ENCODE measurements around the gene PLP2. TPM values are rescaled to one million over a fixed set of nuclear protein-coding genes. Genes with fewer than 3 reads are reported as not detected.
"Not testable (repeated sequence)": the region's sequence is repeated elsewhere in the genome, so short reads cannot be mapped to it uniquely, and the experiment has no call there.

PLP2 gene, protein sequence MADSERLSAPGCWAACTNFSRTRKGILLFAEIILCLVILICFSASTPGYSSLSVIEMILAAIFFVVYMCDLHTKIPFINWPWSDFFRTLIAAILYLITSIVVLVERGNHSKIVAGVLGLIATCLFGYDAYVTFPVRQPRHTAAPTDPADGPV
- total RNA-seq = 74.3 TPM
- long read RNA-seq, transcript PLP2-202 (5 exons, 1,079 nt) = major isoform, 14 of 19 reads
- long read RNA-seq, partial matches to known transcripts = 1 of 19 reads
- long read RNA-seq, other reads (novel, unspliced or antisense) = 4 of 19 reads

DNA sequence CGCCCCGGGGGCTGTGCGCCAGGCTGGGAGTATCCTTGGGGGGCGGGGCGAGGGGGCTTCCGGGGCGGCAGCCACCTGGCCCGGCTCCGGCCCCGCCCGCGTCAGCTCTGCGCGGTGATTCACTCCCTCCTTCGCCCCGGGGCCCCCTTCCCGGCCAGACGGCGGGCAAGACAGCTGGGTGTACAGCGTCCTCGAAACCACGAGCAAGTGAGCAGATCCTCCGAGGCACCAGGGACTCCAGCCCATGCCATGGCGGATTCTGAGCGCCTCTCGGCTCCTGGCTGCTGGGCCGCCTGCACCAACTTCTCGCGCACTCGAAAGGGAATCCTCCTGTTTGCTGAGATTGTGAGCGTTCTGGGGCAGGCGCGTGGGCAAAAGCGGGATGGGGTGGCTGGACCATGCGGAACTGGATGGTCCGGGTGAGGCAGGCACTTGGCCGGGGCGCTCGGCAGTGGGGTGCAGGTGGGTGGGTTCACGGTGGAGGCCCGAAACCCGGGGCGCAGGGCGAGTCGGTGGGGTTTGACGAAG lies at the start of gene PLP2:
TSS of gene PLP2 (plus strand) at position 147 of the 528 bp plus-strand sequence. CDS start at position 250, 103 bp downstream.
- DNase-seq (ENCODE audit: low spot score) = no peak

DNA sequence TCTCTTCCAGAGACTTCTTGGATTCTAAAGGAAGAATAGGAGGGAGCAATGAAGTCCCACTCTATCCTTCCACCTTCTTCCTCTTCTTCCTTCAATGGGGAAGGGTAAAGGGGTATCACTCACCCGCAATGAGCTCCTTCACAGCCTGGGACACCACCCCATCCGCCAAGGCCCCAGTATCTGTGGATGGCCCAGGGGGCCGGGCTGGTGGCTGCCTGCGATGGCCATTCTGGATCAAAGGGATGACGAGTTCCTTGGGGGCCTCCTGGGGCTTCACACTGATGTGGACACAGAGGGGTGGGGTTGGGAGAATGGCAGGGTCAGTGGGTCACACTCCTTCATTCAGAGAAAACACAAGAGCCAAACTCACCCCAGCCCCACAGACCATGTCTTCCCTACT lies 49.2 kb upstream of the PLP2 start:
- no peak for DNase-seq (ENCODE audit: low spot score)

DNA sequence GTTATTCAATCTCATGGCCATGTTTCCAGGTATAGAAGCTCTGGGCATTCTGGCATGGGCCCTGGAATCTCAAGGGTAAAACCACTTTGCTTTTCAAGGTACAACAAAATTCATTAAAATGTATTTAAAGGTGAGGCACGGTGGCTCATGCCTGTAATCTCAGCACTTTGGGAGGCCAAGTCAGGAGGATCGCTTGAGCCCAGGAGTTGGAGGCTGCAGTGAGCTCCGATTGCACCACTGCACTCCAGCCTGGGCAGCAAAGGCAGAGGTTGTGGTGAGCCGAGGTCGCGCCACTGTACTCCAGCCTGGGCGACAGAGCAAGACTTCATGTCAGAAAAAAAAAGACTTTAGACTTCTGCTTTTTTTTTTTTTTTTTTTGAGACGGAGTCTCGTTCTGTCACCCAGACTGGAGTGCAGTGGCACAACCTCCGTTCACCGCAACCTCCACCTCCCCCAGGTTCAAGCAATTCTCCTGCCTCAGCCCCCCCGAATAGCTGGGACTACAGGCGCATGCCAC lies 43.9 kb upstream of the PLP2 start:
- DNase-seq (ENCODE audit: low spot score) = not testable (repeated sequence)

DNA sequence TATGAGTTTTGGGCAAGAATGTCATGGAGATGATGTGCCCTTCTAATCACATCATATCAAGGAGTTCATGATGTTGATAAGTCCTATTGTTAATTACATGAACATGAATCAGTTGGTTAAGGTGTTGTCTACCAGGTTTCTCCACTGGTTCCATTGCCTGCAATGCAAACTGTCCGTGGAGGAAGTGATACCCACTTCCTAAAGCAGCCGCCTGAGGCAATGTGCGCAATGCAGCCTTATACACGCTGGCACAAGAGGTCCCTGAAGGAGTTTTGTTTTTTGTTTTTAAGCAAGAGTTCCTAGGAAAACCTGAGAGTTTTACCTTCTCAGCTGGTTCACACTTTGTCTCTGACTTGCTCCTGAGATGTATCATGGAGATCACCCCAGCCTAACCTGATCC lies 42.3 kb upstream of the PLP2 start:
- no peak for DNase-seq (ENCODE audit: low spot score)

DNA sequence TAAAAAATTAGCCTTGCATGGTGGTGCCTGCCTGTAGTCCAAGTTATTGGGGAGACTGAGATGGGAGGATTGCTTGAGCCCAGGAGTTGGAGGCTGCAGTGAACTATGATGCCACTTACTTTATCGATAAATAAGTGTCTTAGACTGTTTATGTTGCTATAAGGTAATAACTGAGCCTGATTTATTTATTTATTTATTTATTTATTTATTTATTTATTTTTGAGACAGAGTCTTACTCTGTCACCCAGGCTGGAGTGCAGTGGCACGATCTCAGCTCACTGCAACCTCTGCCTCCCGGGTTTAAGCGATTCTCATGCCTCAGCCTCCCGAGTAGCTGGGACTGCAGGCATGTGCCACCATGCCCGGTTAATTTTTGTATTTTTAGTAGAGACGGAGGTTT lies 39.4 kb upstream of the PLP2 start:
- not testable (repeated sequence) for DNase-seq (ENCODE audit: low spot score)

DNA sequence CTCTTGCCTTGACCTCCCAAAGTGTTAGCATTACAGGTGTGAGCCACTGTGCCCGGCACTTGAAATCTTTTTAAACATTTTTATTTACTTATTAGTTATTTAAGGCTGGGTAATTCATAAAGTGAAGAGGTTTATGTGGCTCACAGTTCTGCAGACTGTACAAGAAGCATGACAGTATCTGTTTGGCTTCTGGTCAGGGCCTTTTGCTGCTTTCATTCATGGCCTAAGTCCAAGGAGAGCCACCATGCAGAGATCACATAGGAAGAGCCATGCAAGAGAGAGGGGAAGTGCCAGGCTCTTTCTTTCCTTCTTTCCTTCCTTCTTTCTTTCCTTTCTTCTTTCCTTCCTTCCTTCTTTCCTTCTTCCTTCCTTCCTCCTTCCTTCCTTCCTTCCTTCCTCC lies 37.9 kb upstream of the PLP2 start:
- DNase-seq (ENCODE audit: low spot score) = no peak

DNA sequence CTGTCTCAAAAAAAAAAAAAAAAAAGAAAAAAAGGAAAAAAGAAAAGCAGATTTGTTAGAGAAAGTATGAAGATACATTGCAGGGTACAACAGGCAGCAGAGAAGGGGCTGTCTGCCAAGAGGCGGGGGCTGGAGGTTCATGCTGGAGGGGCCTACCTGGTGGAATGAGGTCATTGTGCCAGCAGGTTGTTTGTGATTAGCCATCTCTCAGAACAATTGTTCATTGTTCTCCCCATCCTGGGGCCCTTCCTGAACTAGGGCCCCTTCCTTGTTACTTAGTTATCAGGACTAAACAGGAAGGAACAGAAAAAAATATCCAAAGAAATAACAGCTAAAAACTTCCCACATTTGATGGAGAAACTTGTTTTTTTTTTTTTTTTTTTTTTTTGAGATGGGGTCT lies 34.2 kb upstream of the PLP2 start:
- no peak for DNase-seq (ENCODE audit: low spot score)

DNA sequence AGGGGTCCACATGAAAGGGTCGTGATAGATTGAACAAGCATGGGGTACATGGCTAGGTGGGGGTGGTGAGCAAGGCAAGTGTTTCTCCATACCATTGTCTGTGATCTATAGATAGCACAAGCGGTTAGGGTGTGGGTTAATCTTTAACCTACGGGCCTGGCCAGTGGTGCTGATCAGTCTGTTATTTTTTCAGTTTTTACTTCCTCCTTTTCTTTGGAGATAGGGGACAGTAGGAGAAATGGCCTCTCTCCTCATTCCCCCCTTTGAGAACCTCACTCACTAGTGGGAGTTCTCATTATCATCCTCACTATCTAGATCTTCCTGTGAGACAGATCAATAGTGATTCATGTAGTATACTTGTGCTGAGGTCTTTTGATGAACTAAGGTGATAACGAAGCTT lies 32.0 kb upstream of the PLP2 start:
- no peak for DNase-seq (ENCODE audit: low spot score)

DNA sequence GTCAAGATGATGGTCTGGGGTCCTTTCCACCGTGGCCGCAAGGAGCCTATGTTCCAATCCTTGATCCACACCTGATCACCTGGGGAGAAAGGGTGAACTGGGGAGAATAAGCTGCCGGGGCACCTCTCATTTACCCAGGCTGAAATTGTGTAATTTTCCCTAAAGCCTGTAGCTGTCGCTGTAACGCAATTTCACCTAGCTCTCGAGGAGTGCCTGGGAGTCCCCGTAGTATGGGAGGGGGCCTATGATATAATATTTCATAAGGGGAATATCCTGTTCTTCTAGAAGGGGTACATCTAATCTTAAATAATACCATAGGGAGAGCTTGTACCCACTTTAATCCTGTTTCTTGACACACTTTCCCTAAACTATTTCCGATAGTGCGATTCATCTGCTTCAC lies 29.4 kb upstream of the PLP2 start:
- not testable (repeated sequence) for DNase-seq (ENCODE audit: low spot score)

DNA sequence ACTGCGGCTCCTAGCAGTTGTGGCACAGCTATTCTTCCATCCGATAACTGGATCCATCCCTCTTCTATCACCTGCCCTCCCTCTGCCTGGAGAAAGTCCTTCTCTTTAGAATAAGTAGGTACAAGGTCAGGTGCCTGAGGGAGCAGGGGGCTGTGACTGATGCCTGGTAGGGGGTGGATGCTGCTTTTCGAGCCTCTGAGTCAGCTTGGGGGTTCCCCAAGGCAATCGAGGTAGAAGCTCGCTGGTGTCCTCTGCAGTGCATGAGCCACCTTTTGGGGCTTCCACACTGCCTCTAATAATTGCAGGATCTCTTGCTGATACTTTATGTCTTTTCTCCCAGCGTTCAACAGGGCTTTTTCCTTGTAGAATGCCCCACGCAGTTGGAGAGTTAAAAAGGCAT lies 28.5 kb upstream of the PLP2 start:
- DNase-seq (ENCODE audit: low spot score) = not testable (repeated sequence)

DNA sequence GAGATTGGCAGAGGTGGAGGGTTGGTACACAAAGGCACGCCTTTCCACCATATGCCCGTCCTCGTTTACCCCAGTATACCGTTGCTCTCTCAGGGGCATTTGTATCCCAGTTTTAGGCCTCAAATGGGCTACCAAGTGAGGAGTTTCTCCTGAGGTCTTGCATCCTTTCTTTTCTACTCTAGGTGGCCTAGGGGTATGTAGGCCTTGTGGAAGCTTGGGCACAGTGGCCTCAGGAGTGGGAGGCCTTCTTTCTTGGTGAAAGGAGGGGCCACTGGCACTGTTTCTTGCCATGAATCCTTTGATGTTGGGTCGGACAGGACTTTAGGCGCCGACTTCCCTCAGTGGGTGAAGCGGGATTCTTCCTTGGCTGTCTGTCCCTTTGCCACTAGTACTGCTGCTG lies 24.4 kb upstream of the PLP2 start:
- no peak for DNase-seq (ENCODE audit: low spot score)

DNA sequence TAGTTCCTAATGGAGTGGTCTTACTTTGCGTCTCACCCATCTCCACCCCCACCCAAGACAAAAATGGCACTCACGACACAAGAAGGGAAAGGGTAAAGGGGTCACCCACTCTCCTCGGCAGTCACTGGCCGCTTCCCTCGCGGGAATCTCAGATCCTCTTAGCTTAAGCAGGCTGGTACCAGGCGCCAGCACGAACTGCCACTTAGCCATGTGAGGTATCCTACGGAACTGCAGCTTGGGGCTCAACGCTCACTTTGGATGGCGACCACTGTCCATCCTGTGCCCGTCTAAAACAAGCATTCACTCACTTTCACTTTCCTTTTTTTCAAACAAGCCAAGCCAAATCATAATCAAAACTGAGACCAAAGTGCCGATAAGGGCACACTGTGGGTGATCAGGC lies 23.8 kb upstream of the PLP2 start:
- no peak for DNase-seq (ENCODE audit: low spot score)

DNA sequence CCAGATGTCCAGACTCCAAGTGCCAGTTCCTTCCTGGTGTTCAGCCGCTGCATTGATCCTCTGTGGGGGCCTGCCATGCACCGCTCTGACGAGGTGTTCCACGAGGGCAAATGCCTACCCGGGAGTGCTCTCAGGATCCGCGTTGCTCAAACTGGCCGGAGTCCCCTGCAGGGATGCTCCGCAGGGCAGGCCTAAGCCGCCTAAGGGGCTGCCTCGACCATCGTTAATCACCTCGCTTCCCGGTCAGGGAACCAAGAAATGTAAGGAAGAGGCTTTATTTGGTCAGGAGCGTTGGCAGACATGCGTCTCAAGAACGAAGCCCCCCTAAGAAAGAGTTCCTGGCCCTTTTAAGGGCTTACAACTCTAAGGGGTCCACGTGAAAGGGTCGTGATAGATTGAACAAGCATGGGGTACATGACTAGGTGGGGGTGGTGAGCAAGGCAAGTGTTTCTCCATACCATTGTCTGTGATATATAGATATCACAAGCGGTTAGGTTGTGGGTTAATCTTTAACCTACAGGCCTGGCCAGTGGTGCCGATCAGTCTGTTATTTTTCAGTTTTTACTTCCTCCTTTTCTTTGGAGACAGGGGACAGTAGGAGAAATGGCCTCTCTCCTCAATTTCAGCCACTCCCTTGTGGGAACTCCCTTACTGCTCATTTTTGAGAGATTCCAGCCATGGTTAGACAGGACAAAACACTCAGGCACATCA lies 23.2 kb upstream of the PLP2 start:
- not testable (repeated sequence) for DNase-seq (ENCODE audit: low spot score)

DNA sequence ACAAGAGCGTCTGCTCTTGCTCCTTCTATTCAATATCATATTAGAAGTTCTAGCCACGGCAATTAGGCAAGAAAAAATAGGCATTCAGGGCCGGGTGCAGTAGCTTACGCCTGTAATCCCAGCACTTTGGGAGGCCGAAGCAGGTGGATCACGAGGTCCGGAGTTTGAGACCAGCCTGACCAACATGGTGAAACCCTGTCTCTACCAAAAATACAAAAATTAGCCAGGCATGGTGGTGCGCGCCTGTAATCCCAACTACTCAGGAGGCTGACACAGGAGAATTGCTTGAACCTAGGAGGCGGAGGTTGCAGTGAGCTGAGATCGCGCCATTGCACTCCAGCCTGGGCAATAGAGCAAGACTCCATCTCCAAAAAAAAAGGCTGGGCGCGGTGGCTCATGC lies 22.4 kb upstream of the PLP2 start:
- DNase-seq (ENCODE audit: low spot score) = not testable (repeated sequence)

DNA sequence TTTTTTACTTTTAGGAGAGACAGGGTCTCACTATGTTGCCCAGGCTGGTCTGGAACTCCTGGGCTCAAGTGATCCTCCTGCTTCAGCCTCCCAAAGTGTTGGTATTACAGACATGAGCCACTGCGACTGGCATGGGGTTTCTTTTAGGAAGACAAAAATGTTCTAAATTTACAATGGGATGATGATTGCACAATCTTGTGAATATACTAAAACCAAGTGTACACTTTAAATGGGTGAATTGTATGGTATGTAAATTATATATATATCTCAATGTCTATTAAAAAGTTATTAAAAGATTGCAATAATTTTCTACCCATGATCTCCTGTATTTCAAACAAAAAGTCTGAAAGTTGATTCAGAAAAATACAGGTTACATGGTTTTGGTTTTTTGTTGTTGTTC lies 18.2 kb upstream of the PLP2 start:
- no peak for DNase-seq (ENCODE audit: low spot score)

DNA sequence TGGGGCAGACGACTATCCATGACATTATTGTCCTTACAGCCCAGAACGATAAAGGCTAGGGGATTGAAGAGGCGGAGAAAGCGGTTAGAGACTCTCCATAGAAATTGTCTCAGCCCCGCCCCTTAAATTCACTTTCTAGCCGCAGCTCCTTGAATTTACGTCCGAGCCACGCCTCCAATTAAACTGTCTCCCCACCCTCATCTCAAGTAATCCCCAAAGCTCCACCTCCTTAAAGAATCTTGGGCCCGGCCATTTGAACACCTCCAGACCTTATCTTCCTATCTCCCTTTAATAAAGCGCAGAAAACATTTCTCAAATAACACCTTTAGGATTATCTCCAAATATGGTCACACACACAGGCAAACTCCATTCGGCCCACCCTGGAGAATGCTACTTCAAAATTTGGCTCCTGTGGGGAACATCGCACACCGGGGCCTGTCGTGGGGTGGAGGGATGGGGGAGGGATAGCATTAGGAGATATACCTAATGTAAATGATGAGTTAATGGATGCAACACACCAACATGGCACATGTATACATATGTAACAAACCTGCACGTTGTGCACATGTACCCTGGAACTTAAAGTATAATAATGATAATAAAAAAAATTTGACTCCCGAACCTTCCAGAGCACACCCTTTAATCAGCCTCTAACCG lies 16.3 kb upstream of the PLP2 start:
- DNase-seq (ENCODE audit: low spot score) = no peak

DNA sequence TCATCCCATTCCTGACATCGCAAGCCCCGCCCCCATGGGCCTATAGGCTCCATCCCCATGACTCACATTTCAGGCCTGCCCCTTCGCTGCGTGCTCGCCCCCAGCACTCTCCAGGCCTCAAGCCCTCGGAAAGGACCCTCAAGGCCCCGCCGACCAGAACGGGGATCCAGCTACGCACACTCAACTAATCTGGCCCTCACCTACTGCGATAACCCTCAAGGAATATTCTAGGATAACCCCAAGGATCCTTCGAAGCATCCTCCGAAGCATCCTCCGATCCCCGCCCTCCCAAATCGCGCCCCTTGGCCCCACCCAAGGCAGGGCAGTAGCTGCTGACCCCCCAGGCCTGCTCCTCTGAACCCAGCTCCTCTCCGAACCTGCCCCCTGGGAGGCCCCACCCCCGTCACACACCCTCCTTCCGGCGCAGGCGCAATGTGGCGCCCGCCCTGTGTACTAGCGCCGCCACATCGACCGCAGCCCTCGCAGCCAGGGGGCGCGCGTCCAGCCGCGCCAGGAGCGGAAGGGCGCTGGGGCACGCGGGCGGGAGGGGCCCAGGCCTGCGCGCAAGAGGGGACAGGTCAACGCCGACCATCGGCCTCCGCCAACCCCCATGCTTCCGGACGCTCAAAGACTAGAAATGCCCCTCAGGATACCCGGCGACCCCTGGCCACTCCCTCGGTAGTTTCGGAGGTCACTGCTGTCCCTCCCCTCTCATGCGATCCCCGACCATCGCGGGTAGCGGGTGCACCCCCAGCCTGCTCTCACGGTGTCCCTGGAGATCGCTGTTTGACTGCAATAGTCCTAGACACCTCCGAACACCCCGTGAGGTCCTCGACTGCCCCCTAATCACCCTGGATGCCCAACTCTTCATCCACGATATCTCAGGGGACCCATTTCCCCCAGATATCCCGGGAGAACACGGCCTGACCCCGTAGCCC lies 15.5 kb upstream of the PLP2 start:
- DNase-seq (ENCODE audit: low spot score) = peak; percentile 96

DNA sequence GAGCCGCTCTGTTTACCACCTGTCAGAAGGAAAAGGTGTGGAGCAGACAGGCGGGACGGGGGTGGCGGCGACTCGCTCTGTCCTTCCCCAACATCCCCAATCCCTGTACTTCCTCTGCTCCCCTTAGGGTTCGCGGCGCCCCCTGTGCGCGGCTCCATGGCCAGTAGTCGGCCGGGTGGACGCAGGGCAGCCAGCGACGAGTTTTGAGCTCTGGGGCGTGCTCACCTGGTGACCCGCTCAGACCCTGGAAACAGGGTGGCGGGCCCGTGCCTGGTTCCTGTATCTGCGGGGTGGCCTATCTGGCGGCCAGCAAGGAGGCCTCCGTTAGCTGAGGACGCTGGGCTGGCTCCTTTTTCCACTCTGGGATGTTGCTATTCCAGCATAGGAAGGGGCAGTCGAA lies 14.5 kb upstream of the PLP2 start:
- no peak for DNase-seq (ENCODE audit: low spot score)

DNA sequence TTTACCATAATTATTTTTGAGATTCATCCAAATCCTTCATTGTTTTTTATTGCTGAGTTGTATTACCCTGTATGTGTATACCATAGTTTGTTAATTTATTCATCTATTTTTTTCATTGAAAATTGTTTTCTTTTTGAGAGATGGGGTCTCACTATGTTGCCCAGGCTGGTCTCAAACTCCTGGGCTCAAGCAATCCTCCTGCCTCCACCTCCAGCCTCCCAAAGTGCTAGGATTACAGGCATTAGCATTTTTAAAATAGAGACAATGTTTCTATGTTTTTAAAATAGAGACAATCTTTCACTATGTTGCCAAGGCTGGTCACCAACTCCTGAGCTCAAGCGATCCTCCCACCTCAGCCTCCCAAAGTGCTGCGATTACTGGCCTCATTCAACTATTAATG lies 10.8 kb upstream of the PLP2 start:
- no peak for DNase-seq (ENCODE audit: low spot score)

DNA sequence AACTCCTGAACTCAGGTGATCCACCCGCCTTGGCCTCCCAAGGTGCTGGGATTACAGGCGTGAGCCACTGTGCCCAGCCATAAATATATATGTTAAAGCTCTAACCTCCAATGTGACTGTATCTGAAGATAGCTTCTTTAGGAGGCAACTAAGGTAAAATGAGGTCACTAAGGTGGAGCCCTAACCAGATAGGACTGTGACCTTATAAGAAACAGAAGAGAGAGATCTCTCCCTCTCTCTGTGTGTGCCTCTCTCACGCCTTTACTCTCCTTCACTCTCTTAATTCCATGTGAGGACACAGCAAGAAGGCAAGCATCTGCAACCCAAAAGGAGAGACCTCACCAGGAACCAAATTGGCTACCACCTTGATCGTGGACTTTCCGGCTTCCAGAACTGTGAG lies 10.1 kb upstream of the PLP2 start:
- DNase-seq (ENCODE audit: low spot score) = no peak

DNA sequence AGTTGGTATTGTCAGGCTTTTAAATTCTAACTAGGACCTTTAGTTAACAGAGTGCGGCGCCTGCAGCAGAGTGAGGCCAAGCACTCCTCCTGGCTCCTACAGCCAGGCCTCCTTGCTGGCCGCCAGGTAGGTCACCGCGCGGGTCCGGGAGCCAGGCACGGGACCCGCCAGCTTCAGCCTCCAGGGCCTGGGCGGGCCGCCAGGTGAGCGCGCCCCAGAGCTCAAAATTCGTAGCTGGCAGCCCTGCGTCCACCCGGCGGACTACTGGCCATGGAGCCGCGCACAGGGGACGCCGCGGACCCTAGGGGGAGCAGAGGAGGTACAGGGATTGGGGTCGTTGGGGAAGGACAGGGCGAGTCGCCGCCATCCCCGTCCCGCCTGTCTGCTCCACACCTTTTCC lies 9.1 kb upstream of the PLP2 start, which contains the start of gene MAGIX:
TSS of gene MAGIX (plus strand) at position 139 of the 400 bp plus-strand sequence. CDS start at position 271, 132 bp downstream.
- DNase-seq (ENCODE audit: low spot score) = no peak

Measured in mesenteric fat pad (tissue), 1 donor.